Esophagus mucosa (tissue), 1 donor: Measurements from ENCODE around the gene CRACR2B. TPM values are rescaled to one million over a fixed set of nuclear protein-coding genes. Genes with fewer than 3 reads are reported as not detected.

Experiments
- ATAC-seq: fragments of 200-7000 bp; cut with Tn5 transposase; one replicate; pipeline ENCODE4 v1.9.1; 2020
- total RNA-seq: library from RNA; stranded (reverse); gene quantifications from one replicate; pipeline ENCODE4 v1.2.4, GENCODE V29; 2023
- donor health status: DM: yes; HTN: yes; CAD: no.

CRACR2B gene
- total RNA-seq, 1 donor from 2014 or later: 3.3 TPM

DNA sequence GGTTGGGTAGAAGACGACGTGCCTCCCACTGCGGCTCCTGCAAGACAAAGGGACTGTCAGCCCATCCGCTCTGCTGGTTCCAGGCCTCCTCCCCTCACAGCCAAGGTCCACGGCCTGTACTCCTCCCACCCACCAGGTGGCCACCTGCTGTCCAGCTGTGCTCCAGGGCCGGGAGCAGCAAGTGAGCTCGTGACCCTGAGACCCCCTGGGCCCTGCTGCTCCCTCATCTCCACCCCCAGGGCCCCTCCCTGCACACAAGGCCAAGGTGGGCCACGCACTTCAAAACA, 42.4 kb downstream of the CRACR2B start:
- no peak for ATAC-seq

DNA sequence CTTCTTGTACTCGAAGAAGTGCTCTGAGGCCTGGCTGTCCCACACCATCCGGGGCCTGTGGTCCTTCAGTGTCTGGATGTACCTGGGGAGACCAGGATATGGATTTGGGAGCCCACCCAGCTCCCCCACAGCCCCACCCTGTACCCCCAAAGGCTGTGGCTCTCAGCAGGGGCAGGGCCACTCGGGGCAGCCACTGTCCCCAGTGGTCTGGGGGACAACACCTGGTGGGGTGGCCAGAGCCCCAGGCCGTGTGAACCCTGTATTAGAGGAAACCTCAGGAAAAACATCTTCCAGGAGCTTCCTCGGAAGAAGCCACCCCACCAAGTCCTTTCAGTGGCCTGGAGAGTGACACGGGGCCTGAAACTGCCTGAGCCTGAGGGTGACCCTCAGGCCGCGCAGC, 42.7 kb downstream of the CRACR2B start:
- no peak for ATAC-seq

DNA sequence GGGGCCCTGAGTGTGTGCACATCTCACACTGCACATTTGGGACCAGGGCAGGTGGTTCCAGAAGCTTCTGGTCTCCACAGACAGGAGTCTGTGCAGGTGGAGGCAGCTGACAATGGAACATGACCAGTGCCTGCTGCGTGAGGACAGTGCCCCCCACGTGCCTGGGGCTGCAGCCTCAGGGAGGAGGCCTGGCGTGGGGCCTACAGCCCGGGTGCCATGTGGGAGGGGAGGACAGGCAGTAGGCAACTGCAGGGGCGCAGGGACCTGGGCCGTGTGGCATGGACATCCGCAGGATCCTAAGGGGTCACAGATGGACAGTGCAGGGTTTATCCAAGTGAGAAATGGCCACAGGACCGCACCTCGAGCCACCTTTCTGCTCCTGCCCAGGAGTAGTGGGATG, 43.8 kb downstream of the CRACR2B start:
- ATAC-seq: no peak

DNA sequence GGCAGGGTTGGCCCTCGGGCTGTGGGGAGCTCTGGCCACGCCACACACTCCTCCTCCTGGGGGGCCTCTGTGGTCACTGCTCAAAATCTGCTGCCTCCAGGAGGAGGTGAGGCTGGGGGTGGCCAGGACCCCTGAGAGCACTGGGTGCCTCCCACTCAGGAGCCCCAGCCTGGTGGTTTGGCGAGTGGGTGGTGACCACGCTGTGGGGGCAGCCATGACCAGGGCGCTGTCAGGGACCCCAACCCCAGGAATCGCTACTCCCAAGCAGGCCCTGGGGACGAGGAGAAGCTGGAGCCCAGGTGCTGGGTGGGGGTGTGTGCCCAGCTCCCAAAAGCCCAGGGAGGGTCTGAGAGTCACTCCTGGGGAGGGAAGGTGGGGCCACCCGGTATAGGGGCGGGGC, 45.1 kb downstream of the CRACR2B start:
- ATAC-seq: no peak

DNA sequence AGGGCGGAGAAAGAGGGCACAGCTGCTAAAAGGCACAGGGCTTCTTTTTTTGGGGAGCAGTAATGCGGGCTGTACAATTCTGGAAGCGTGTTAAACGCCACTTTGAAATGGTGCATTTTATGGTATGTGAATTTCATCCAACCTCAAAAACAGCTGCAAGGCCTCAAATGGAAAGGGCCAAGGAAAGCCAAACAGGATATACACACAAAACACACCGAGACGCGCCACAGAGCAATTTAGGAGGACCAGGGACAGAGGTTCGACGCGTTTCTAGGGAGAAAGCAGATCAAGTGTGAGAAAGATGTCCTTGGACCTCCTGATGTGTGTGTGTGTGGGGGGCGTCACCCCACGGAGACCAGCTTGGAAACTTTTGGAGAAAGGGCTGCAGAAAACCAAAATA, 46.0 kb downstream of the CRACR2B start:
- no peak for ATAC-seq

DNA sequence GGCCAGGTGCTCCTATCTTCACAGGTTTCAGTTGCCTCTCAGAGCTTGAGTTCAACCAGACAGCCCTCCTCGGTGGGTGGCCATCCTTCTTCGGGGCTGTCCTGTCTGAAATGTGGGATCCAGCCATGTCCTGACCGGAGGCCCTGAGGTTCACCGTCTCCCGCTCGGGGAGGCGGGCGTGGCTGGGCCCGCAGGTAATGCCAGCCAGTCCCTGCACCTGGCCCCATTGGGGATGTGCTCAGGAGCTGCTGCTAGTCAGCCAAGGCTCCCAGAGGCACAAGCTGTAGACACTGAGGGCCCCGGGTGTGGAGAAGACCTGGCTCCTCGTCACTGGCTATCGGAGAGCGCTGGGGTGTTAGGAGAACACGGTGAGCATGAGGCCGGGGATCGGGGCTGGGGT, 47.5 kb downstream of the CRACR2B start:
- no peak for ATAC-seq

DNA sequence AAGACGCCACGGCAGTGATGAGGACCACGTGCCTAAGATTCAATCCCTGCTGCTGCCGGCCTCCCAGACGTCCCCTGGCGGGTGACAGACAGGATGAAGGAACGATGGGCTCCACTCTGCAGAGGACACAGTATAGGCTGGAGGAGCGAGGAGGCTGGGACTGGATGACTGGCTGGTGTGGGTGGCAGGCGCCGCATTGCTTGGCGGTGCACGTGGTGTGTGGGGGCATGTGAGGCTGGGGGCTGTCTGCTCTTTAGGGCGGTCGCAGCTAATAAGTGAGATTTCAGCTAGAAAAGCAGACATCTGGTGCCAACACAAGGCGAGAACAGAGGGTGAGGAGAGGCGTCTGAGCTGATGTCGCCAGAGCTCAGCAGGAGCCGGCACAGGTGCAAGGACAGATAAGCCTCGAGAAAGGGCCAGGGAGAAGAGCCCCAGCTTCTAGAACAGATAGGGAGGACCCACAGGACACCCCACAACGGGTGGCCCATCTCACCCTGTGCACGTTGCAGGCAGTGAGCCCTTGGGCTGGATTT, 48.1 kb downstream of the CRACR2B start:
- peak; percentile 9 for ATAC-seq

DNA sequence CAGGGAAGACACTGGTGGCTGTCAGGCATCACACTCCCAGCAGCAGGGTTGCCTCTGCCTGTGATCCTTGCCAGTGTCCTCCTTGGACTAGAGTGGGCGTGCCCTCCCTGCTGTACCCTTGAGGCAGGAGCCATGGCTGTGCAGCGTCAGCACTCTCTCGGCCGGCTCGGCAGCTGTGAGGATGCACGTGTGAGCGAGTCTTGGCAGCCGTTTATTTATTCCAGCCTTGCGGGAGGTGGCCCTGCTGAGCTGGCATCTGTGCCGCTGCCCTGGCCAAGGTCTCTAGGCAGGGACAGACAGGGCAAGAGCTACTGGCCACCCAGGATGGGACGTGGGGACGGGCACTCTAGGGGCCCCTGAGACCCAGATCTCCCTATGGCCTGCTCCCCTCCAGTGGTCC, 48.8 kb downstream of the CRACR2B start:
- ATAC-seq: peak; percentile 82

DNA sequence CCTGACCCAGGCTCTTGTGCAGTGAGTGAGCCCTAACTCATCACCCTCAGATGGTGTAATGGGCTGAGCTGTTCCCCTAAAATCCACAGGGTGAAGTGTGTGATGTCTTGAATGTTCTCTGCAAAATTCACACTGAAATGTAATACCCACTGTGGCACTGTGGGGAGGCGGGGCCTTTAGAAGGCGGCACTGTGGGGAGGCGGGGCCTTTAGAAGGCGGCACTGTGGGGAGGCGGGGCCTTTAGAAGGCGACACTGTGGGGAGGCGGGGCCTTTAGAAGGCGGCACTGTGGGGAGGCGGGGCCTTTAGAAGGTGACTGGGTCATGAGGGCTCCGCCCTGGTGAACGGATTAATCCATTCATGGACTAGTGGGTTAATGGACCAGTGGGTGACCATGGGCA, 49.8 kb downstream of the CRACR2B start:
- peak; percentile 11 for ATAC-seq

DNA sequence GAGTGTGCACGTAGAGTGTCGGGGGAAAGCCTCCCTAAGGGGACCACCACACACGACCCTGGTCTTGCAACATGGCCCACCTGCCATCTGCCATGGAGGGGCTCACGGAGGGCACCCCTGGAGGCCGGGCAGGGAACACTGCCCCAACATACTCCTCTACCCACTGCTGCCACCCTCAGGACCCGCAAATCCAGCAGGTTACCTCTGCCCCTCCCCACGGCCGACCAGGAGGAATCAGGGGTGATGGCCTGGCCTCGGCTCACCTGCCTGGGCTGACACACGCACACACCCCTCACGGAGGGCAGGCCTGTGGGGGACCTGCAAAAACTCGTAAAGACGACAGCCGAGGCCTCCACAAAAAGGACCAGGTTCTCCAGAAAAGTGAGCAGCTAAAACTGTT, 52.7 kb downstream of the CRACR2B start:
- no peak for ATAC-seq

Other genes with a start within 250 kb of the CRACR2B start
- gene IRF7, start 212.0 kb upstream of the CRACR2B start, total RNA-seq: 19.5 TPM
- gene CDHR5, start 203.0 kb upstream of the CRACR2B start, total RNA-seq: not detected
- not detected for gene SCT, start 200.7 kb upstream of the CRACR2B start, total RNA-seq
- gene DRD4, start 190.7 kb upstream of the CRACR2B start, total RNA-seq: 0.16 TPM
- gene DEAF1, start 132.7 kb upstream of the CRACR2B start, total RNA-seq: 23.8 TPM
- gene TMEM80, start 132.1 kb upstream of the CRACR2B start, total RNA-seq: 15.7 TPM
- gene EPS8L2, start 121.7 kb upstream of the CRACR2B start, total RNA-seq: 259 TPM
- gene TALDO1, start 80.5 kb upstream of the CRACR2B start, total RNA-seq: 263 TPM
- gene GATD1, start 50.4 kb upstream of the CRACR2B start, total RNA-seq: 38.4 TPM
- gene CEND1, start 37.8 kb upstream of the CRACR2B start, total RNA-seq: not detected
- 11.0 TPM for gene SLC25A22, start 29.6 kb upstream of the CRACR2B start, total RNA-seq
- 7.6 TPM for gene PIDD1, start 22.7 kb upstream of the CRACR2B start, total RNA-seq
- gene RPLP2, start 18.0 kb upstream of the CRACR2B start, total RNA-seq: 2,043 TPM
- 24.5 TPM for gene PNPLA2, start 9.0 kb upstream of the CRACR2B start, total RNA-seq
- 109 TPM for gene CD151, start 5.0 kb downstream of the CRACR2B start, total RNA-seq
- 177 TPM for gene POLR2L, start 14.6 kb downstream of the CRACR2B start, total RNA-seq
- 8.4 TPM for gene TSPAN4, start 14.9 kb downstream of the CRACR2B start, total RNA-seq
- gene CHID1, start 82.9 kb downstream of the CRACR2B start, total RNA-seq: 56.6 TPM
- gene AP2A2, start 98.0 kb downstream of the CRACR2B start, total RNA-seq: 34.9 TPM
- not detected for gene MUC6, start 208.8 kb downstream of the CRACR2B start, total RNA-seq
- gene MUC2, start 247.0 kb downstream of the CRACR2B start, total RNA-seq: 0.08 TPM